Activated CD4-positive, CD25-positive, alpha-beta regulatory T cell treated with anti-CD3 and anti-CD28 coated beads, Interleukin-2, amount 50 U/mL, for 24 hours (primary cell): Measurements from ENCODE around the gene RAB23.
A peak's percentile ranks its signal among the peaks of the same experiment; 100 is the strongest.
"Not testable (repeated sequence)": the region's sequence is repeated elsewhere in the genome, so short reads cannot be mapped to it uniquely, and the experiment has no call there.

Experiments
- ATAC-seq, 2 donors: fragments of 150-1000 bp; cut with Tn5 transposase; one replicate each; pipeline ENCODE4 v1.10.0; 2021; ENCODE audit warnings: mild to moderate bottlenecking in 1 of 2, moderate library complexity in 1 of 2

RAB23 gene

GRCh38 chr6:57221936-57222742 is at the start of gene RAB23:
Gene RAB23, minus strand, starts transcription at chr6:57222307. Its CDS starts 11,927 bp downstream, at chr6:57210380.
- peak; percentile 86 to 91 for ATAC-seq

GRCh38 chr6:57268294-57268640 is 46.2 kb upstream of the RAB23 start:
- no peak for ATAC-seq

DNA sequence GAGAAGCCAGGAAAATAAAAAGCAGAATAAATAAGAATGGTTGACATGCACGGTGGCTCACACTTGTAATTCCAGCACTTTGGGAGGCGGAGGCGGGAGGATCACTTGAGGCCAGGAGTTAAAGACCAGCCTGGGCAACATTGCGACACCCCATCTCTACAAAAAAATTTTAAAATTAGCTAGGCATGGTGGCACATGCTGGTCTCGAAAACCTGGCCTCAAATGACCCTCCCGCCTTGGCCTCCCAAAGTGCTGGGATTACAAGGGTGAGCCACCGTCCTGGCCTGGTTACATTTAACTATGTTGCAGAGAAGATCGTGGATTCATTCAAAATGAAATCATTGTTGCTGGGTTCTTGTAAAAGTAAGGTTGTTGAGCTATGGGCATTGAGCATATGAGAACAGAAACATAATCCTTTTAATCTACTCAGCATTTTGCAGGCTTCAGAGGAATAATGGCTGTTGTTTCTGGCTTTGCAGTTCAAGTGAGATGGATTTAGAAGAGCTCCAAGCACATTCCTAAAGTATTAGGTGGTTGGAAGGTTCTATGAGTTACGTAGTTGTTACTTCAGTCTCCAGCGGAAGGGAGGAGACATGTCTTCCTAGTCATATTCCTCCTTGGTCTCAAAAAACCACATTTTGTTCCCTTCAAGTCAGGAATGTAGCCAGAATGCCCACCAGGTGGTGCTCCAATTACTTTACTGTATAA is 45.6 kb upstream of the RAB23 start:
- no peak for ATAC-seq

DNA sequence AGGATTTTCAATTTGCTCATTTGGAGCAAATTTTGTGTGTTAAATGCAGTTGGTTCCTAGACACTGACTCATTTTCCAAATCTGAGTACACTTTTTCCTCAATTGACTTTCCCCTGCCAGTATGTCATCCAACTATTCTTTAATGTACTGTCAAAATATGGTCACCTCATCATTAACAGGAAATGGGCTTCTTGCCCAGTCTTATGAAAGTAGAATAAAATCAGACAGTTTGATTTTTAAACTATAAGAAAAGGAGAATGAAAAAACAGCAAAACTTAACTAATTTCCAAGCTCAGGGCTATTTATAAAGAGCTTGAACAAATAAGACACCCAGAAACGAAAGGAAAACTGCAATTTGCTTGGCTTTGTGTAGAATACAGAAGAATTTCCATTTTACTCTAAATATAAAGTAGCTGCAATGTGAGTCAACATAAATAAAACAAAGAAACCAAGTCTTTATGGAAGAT is 43.7 kb upstream of the RAB23 start:
- peak in 1 of 2 donors; percentile 49 for ATAC-seq

- no peak for ATAC-seq
Measured at GRCh38 chr6:57263739-57264138, 41.6 kb upstream of the RAB23 start.

- no peak for ATAC-seq
Measured at GRCh38 chr6:57262901-57263694, 41.0 kb upstream of the RAB23 start.

DNA sequence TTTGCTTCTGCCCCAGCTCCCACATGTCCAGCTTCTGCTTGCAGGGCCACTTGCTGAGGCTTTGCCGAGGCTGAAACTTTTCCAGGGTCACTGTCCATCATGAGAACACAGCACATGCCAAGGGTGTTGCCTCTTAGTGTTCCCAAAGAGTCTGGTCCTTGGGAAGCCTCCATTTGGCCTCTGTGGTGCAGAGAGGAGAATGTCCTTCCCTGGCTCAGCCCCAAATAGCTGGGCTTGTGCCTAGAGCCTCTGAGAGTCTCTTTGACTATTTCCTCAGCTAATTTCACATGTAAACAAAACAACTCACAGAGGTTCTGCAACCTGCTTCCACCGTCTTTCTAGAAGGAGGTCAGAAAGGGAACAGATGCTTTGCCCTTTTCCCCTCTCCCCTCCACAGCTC is 40.4 kb upstream of the RAB23 start:
- ATAC-seq, result no peak

DNA sequence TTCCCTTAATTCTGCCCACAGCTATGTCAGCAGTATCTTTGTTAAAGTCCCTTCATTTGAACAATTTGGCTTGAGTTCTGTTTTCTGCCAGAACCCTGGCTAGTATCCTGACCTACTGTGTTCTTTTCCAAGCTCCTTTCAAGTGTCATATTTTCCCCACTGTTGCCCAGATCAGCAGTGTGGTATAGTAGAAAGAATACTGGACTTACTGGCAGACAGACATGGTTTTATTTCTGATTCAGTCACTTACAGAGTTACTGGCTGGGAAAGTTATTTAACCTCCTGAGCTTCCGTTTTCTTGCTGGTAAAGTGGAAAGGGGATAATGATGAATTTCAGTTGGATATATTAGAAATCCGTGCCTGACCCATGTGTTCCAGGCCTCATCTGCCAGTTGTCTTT is 39.8 kb upstream of the RAB23 start:
- ATAC-seq, result no peak

GRCh38 chr6:57259064-57259463 is 37.0 kb upstream of the RAB23 start:
- ATAC-seq, result no peak

DNA sequence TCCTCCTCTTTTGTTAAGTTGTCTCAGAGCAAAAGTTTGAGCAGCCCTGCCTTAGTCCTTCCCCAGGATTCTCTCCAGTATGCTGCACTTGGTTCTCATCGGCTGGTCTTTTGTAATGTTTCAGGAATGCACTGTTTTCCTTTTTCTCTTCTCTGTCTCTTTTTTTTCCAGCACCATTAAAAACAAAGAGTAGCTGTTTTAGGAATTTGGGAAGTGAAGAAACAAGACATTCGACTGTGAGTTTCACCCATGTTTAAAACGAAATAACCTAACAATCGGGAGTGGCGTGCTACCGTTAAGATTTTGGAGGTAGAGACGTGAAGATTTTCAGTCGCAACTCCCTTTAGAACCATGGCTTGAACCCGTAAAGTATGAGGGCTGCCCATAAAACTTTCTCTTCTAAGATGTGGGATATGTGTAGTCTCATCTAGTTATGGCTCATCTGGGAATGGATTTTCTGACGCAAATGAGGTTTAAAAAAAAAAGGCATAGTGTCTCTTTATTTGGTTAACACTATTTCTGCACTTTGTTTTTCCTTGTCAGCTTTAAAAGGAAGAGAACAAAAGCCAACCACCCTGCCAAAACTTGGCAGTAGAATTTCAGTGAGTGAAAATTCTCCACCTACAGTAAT is 35.9 kb upstream of the RAB23 start:
- ATAC-seq, result no peak

DNA sequence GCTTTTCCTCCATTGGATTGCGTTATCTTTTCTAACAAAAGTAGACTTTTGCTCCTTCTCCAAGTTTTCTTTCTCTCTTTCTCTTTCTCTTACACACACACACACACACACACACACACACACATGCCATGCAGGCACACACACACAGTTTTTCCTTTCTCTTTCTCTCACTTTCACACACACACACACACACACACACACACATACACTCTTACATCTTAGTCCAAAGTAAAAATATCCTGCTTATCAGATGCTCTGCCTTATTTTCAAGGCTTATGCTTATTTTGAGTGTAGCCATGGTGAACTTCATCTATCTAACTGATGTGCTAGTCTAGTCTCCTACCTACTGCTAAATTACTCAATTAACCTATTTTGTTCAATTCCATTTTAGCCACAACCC is 34.4 kb upstream of the RAB23 start:
- ATAC-seq, result no peak

DNA sequence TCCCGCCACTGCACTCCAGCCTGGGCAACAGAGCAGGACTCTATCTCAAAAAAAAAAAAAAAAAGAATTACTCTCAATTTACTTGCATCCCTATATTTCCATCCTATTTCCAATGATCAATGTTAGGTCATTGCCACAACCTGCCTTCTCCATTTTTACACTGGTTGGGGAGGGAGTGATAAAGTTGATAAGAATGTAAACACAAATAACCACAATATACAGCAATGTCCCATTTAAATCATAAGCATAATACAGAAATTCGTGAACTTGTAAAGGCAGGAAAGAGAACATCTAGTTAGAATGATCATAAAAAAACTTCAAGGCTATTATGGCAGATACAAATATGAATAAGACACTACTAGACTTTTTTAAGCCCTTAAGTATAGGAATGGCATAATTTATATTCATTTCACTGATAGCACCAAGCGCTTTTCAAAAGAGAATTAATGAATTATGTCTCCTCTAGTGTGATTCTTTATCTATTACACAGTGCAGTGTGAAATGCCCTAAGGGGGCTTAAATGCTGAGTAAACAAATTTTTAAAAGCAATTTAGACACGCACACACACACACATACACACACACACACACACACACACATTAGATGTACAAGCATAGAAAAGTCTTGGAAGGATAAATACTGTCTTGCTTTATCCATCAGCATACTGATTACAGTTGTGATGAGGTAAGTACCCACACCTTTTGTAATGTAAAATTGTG is 33.5 kb upstream of the RAB23 start:
- no peak for ATAC-seq

DNA sequence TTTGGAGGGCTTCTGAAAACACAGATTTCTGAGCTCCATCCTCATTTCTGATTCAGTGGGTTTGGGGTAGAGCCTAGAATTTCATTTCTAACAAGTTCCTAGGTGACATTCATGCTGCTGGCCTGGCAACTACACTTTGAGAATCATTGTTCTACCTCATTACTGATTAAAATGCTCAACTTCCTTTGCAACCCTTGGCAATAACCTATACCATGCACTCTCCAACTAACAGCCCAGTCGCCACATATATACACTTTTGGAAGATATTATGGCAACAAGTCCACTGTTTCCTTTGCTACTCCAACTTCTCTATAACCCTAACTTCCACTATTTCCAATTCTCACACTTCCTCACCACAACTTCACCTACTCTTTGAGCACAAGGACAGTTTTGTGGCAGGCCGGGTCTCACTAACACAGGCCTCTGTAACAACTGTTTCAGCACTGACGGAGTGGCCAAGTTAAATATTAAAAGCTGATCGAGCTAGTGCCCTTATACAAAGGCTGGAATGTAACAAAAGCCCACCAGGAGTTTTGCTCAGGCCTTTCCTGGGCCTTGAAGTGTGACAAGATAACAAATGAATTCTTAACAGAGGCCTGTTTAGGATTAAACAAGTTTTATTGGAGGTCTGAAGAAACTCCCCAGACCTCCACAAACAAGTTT is 32.1 kb upstream of the RAB23 start:
- no peak for ATAC-seq

DNA sequence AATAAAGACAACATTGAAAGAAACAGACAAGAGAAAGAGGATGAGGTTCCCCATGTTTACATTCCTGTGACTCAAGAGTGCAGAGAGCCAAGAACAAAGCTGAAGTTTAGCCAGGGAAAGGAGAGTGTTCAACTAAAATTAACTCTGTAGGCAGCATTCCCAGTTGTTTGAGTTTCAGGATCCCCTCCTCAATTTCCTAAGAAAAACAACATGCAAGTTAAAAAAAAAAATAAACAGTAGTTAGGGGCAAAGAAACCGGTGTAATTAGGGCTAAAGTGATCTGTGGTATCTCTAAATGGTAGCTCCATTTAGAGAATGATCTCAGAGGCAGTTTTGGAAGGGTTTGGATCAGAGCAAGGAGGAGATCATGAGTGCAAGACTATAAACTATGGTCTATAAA is 30.9 kb upstream of the RAB23 start:
- no peak for ATAC-seq

DNA sequence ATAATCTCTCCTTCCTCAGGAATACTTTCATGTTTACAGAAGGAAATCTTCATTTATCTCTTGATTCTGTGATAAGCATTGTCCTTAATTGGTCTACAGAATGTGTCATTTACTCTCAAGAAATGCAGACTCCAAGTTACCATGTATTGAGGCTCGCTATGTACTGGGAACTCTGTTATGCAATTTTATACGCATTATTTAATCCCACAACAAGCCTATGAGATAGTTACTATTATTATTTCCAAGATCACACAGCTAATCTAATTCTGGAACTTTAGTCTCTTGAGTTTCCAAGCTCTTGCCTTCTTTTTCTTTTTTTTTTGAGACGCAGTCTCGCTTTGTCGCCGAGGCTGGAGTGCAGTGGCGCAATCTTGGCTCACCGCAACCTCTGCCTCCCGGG is 30.0 kb upstream of the RAB23 start:
- no peak for ATAC-seq

DNA sequence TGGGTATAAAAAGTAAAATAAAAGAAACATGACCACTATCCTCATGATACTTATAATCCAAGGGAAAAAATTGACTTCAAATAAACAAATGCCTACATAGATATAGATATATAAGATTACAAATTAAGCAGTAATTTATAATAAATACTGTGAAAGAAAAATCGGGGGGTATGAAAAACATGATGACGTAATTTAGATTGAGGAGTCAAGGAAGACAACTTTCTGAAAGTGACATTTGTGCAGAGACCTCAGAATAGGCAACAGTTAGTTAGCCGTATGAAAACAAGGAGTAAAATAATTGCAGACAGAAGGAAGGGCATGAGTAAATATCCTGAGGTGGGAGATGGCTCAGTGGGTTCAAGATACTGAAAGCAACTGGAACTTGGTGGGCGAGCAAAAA is 28.2 kb upstream of the RAB23 start:
- ATAC-seq, result no peak

DNA sequence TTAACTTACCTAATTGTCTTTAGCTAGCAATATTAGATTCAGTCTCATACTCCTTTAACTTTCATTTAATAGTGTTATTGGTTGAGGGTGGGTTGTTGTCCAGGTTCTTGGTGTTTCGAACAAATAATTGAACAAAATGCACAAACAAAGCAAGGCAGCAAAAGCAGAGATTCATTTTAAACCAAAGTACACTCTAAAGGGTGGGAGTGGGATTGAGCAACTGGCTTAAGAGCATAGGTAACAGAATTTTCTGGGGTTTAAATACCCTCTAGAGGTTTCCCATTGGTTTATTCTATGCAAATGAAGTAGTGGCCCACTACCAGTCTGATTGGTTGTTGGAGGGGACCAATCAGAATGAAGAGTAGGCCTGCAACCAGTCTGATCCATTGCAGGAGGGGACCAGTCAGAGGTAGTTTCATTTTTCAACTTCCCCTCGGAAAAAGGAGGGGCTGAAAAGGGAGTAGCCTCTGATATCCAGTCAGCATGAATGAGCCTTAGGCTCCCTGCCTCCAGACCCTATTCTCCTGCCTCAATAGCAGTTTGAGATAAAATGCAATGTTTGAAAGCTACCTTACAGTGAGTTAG is 26.3 kb upstream of the RAB23 start:
- no peak for ATAC-seq

DNA sequence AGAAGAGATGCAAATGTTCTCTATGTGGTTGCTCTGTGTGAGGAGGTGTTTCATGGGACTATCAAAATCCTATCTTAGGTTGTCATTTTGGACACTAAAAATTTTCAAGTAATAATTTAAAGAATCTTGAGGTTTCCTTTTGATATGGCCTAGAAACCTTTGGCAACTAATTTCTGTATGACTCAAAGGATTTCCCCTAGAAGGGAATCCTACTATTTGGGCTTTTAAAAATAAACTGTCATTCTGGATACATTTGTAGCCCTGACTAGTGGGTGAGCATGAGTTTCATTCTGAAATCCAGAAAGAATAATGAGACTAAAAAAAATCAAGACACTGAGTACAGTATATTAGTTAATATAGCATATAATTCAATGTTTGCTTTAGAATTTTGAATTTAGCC is 25.5 kb upstream of the RAB23 start:
- no peak for ATAC-seq

GRCh38 chr6:57246307-57246706 is 24.2 kb upstream of the RAB23 start:
- no peak for ATAC-seq

- ATAC-seq, result no peak
Measured at GRCh38 chr6:57243954-57244353, 21.8 kb upstream of the RAB23 start.

DNA sequence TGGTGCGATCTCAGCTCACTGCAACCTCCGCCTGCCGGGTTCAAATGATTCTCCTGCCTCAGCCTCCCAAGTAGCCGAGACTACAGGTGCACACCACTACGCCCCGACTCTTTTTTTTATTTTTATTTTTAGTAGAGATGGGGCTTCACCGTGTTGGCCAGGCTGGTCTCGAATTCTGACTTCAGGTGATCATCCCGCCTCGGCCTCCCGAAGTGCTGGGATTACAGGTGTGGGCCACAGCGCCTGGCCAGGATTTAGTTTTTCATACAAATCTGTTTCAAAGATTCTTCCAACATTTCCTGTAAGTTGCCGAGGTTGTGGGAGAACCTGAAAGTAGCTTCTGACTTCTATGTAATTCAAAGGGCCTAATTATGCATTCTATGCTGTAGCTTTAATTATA is 21.4 kb upstream of the RAB23 start:
- not testable (repeated sequence) for ATAC-seq
